GM12878 (cell line): ENCODE results near the gene TMEM167B. TPM values are rescaled to one million over a fixed set of nuclear protein-coding genes. Genes with fewer than 3 reads are reported as not detected.
A peak's percentile ranks its signal among the peaks of the same experiment; 100 is the strongest.

Experiments used
- BACH1 ChIP-seq: fragments of 450-650 bp; IDR thresholded peaks from 2 replicates; pipeline ENCODE4 v1.6.1; 2017; ENCODE audit warnings: mild to moderate bottlenecking, borderline replicate concordance
- CBX5 ChIP-seq: sonication (generic); IDR thresholded peaks from 2 replicates; pipeline ENCODE4 v1.6.1; 2016; ENCODE audit warnings: low read depth, moderate library complexity, mild to moderate bottlenecking, inconsistent platforms
- EGR1 ChIP-seq, 2 experiments: IDR thresholded peaks; 1 replicate in 1 of 2; 2 replicates in 1 of 2; pipeline ENCODE4 v1.6.1; 2011 to 2012; ENCODE audit warnings: low read depth in 2 of 2, low read length in 2 of 2, borderline replicate concordance in 1 of 2, mild to moderate bottlenecking in 1 of 2, moderate library complexity in 1 of 2
- FOXK2 ChIP-seq: fragments of 450-650 bp; IDR thresholded peaks from 2 replicates; pipeline ENCODE4 v1.6.1; 2017; ENCODE audit warnings: mild to moderate bottlenecking, moderate library complexity
- IKZF2 ChIP-seq, 2 experiments: fragments of 450-650 bp; IDR thresholded peaks; 2 replicates each; pipeline ENCODE4 v1.6.1; 2017; ENCODE audit warnings: mild to moderate bottlenecking in 2 of 2, moderate library complexity in 2 of 2
- KLF5 ChIP-seq: fragments of 450-650 bp; IDR thresholded peaks from 2 replicates; pipeline ENCODE4 v1.6.1; 2014; ENCODE audit warnings: mild to moderate bottlenecking; ENCODE audit not compliant: partially characterized antibody
- MEF2B ChIP-seq: fragments of 450-650 bp; IDR thresholded peaks from 2 replicates; pipeline ENCODE4 v1.6.1; 2018; ENCODE audit warnings: mild to moderate bottlenecking, moderate library complexity; ENCODE audit not compliant: partially characterized antibody, poor library complexity, severe bottlenecking
- MYB ChIP-seq: fragments of 150-350 bp; IDR thresholded peaks from 2 replicates; pipeline ENCODE4 v1.6.1; 2014; ENCODE audit warnings: mild to moderate bottlenecking, low read depth, low read length, borderline replicate concordance
- MYC ChIP-seq: IDR thresholded peaks from 2 replicates; pipeline ENCODE4 v1.6.1; 2011; ENCODE audit warnings: mild to moderate bottlenecking, low read length, moderate library complexity, inconsistent platforms; ENCODE audit not compliant: insufficient read depth, insufficient replicate concordance, insufficient read length, severe bottlenecking
- RELA ChIP-seq: fragments of 450-650 bp; IDR thresholded peaks from 2 replicates; pipeline ENCODE4 v1.8.0; 2014; ENCODE audit warnings: borderline replicate concordance; ENCODE audit not compliant: partially characterized antibody
- RELB ChIP-seq: fragments of 450-650 bp; IDR thresholded peaks from 2 replicates; pipeline ENCODE4 v1.6.1; 2017; ENCODE audit warnings: low read depth, mild to moderate bottlenecking, moderate library complexity
- RUNX3 ChIP-seq: IDR thresholded peaks from 2 replicates; pipeline ENCODE4 v1.6.1; 2012; ENCODE audit warnings: low read length, inconsistent platforms
- SP1 ChIP-seq: IDR thresholded peaks from one replicate; pipeline ENCODE4 v1.6.1; 2011; ENCODE audit warnings: low read depth, low read length
- ZNF384 ChIP-seq: IDR thresholded peaks from 2 replicates; pipeline ENCODE4 v1.6.1; 2012; ENCODE audit warnings: low read depth, mild to moderate bottlenecking, low read length, improper control_type of control experiment, borderline replicate concordance
- ZNF687 ChIP-seq: fragments of 450-650 bp; IDR thresholded peaks from 2 replicates; pipeline ENCODE4 v1.6.1; 2017; ENCODE audit warnings: mild to moderate bottlenecking, moderate library complexity
- ZZZ3 ChIP-seq: IDR thresholded peaks from 2 replicates; pipeline ENCODE4 v1.6.1; 2011; ENCODE audit warnings: low read depth; ENCODE audit not compliant: control insufficient read depth, insufficient read length
- polyA plus RNA-seq, 11 experiments: library from polyadenylated mRNA; depleted of rRNA in 4 of 11; unstranded in 6 of 11; stranded (reverse) in 5 of 11; fragments of >200 nt; fragmentation: Nextera tagmentation in 4 of 11; fragmentation: Illumina TruSeq in 1 of 11; extraction: Ambion mirVana in 4 of 11; extraction: Trizol in 1 of 11; gene quantifications; 1 replicate in 1 of 11; 2 replicates in 10 of 11; pipeline versions ENCODE4 v1.2.1 to v1.2.3, GENCODE V29; 2011 to 2016; ENCODE audit warnings: inconsistent platforms in 2 of 11, missing spikeins in 2 of 11, low read depth in 1 of 11
- total RNA-seq, 4 experiments: library from RNA; depleted of rRNA in 3 of 4; stranded (reverse); fragments of >200 nt in 3 of 4; fragmentation: Illumina TruSeq in 1 of 4; extraction: Trizol in 1 of 4; gene quantifications; 2 replicates each; pipeline versions ENCODE4 v1.2.1 to v1.2.3, GENCODE V29; 2013 to 2021
- TF ChIP-seq, protein P1 (sequence below): fragments of 450-650 bp; IDR thresholded peaks from 2 replicates; pipeline ENCODE4 v1.6.1; 2016; ENCODE audit warnings: mild to moderate bottlenecking, moderate library complexity, borderline replicate concordance
- TF ChIP-seq, protein P2 (sequence below): IDR thresholded peaks from 2 replicates; pipeline ENCODE4 v1.6.1; 2011; ENCODE audit warnings: borderline replicate concordance, low read depth, mild to moderate bottlenecking, moderate library complexity, low read length; ENCODE audit not compliant: insufficient read depth, poor library complexity, severe bottlenecking

Gene TMEM167B
- total and polyA plus RNA-seq, 10 of the 15 experiments (the other 5 are each of a cell fraction or from before 2014, with no cell fraction given) = 15.6 to 26.1 (median 21.1) TPM

DNA sequence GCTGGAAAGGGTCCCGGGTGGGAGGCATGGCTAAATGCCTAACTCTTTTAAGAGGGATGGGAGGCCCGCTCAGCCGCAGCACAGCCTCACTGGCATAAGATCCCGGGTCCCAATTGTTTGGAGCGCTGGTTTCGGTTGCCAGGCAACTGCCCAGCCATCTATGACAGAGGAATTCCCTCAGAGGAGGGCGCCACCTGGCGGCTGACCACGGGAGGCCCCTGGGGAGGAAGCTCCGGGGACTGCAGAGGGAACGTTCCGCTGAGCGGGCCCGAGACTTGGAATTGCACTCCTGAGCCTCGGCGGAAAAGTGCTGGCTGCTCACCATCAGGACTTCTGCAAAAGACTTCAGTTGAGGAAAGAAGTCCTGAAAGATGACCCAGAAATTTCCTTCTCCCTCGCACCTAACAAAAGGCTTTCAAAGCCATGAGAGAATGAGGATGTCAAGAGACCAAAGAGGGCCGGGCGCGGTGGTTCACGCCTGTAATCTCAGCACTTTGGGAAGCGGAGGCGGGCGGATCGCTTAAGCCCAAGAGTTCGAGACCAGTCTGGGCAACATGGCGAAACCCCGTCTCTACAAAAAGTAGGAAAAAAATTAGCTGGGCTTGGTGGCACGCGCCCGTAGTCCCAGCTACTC is 22.2 kb downstream of the TMEM167B start (continued):
- TF ChIP-seq, protein P1, sequence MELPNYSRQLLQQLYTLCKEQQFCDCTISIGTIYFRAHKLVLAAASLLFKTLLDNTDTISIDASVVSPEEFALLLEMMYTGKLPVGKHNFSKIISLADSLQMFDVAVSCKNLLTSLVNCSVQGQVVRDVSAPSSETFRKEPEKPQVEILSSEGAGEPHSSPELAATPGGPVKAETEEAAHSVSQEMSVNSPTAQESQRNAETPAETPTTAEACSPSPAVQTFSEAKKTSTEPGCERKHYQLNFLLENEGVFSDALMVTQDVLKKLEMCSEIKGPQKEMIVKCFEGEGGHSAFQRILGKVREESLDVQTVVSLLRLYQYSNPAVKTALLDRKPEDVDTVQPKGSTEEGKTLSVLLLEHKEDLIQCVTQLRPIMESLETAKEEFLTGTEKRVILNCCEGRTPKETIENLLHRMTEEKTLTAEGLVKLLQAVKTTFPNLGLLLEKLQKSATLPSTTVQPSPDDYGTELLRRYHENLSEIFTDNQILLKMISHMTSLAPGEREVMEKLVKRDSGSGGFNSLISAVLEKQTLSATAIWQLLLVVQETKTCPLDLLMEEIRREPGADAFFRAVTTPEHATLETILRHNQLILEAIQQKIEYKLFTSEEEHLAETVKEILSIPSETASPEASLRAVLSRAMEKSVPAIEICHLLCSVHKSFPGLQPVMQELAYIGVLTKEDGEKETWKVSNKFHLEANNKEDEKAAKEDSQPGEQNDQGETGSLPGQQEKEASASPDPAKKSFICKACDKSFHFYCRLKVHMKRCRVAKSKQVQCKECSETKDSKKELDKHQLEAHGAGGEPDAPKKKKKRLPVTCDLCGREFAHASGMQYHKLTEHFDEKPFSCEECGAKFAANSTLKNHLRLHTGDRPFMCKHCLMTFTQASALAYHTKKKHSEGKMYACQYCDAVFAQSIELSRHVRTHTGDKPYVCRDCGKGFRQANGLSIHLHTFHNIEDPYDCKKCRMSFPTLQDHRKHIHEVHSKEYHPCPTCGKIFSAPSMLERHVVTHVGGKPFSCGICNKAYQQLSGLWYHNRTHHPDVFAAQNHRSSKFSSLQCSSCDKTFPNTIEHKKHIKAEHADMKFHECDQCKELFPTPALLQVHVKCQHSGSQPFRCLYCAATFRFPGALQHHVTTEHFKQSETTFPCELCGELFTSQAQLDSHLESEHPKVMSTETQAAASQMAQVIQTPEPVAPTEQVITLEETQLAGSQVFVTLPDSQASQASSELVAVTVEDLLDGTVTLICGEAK = no peak
- TF ChIP-seq KLF5 (no peak), ZNF687 (0 out of 2 replicates have a peak, but pooled peaks have one; percentile 26), FOXK2 (no peak), RELA (no peak), IKZF2 (IDR thresholded peaks at IDR 0.05) (peak; percentile 6 to 83), RUNX3 (peak; percentile 88), ZZZ3 (no peak), EGR1 (IDR thresholded peaks at IDR 0.05; ENCODE audit: borderline replicate concordance in 1 of 2, low read depth in 2 of 2, low read length in 2 of 2) (no peak), SP1 (peak; percentile 33), CBX5 (no peak), MYB (0 out of 2 replicates have a peak, but pooled peaks have one; percentile 20), RELB (peak; percentile 46; the same call in 1 of the 2 replicates), BACH1 (peak; percentile 71; the same call in 1 of the 2 replicates), ZNF384 (no peak), MEF2B (peak; percentile 98), MYC (no peak)
- TF ChIP-seq, protein P2, sequence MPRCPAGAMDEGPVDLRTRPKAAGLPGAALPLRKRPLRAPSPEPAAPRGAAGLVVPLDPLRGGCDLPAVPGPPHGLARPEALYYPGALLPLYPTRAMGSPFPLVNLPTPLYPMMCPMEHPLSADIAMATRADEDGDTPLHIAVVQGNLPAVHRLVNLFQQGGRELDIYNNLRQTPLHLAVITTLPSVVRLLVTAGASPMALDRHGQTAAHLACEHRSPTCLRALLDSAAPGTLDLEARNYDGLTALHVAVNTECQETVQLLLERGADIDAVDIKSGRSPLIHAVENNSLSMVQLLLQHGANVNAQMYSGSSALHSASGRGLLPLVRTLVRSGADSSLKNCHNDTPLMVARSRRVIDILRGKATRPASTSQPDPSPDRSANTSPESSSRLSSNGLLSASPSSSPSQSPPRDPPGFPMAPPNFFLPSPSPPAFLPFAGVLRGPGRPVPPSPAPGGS = no peak
